ENCODE measurements around the gene C16orf96.

DNA sequence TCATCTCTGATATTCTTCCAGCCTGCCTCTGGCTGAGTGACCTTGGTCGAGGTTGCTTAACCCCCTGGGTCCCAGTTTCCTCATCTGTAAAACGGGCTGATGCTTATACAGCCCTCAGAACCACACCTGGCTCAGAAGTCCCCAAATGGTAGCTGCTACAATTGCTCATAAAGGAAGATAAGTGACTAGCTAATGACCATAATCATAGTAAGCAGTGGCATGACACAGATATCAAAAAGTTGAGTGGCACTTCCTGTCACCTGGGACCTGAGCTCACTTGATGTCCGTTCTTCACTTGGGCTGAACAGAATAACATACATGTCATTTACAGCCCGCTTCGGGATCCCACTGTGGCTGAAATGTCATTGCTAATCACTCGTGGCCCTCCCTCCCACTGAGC lies 70.3 kb downstream of the C16orf96 start:
- TF ChIP-seq POLR2A (IDR thresholded peaks at IDR 0.05; ENCODE audit: low read depth, low read length) (no peak), POLR2AphosphoS5 (IDR thresholded peaks at IDR 0.05; ENCODE audit: low read depth, low read length) (no peak), TAF1 (IDR thresholded peaks at IDR 0.05; ENCODE audit: borderline replicate concordance, low read depth, low read length) (no peak)

All from GM12892 (cell line).